ENCODE measurements around the gene PCMT1.
"Not testable (repeated sequence)": the region's sequence is repeated elsewhere in the genome, so short reads cannot be mapped to it uniquely, and the experiment has no call there.

PCMT1 gene

GRCh38 chr6:149749594-149750135, at the start of gene PCMT1:
Gene PCMT1, plus strand, starts transcription at chr6:149749741. Its CDS starts 161 bp downstream, at chr6:149749902.
- DNase-seq (ENCODE audit: low read depth in 2 of 3, low spot score in 2 of 3): peak; percentile 79 to 94 (median 80)

DNA sequence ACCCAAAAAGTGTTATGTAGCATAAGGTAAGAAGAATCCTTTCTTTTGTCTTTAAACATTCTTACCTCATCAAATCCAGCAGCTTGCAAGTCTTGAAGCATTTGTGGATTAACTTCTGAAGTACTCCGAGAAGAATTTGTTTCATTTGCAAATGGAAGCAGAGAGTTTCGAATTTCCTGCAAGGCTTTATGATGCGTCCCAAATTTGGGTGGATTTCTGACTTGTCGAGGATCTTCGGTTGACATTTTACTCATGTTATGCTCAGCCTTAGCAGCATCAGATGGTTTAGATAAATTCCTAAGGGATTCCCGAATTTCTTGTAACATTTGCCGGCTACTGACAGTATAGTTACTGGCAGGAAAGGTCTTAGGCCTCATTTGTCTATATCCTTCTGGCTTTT, 47.8 kb upstream of the PCMT1 start:
- DNase-seq (ENCODE audit: low read depth in 2 of 3, low spot score in 2 of 3): no peak

- DNase-seq (ENCODE audit: low read depth in 2 of 3, low spot score in 2 of 3): no peak
Measured at GRCh38 chr6:149711711-149712110, 37.8 kb upstream of the PCMT1 start.

DNA sequence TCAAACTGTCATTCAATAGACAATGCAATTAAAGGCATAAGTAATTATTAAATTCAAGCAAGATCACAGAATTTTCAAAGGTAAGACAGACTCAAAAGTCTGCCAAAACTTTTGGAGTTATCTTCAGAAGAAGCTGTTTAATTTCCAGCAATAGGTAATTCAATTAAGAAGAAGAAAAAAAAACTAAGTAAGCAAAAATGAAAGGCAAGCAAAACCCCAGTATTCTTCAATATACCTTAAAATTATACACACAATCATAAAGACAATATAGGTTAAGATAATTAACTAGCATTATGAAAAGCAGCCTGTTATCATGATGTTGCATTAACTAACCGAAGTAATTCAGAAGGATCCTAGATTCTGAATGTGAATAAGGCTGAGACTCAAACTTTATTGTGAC, 35.1 kb upstream of the PCMT1 start:
- DNase-seq (ENCODE audit: low read depth in 2 of 3, low spot score in 2 of 3): no peak

DNA sequence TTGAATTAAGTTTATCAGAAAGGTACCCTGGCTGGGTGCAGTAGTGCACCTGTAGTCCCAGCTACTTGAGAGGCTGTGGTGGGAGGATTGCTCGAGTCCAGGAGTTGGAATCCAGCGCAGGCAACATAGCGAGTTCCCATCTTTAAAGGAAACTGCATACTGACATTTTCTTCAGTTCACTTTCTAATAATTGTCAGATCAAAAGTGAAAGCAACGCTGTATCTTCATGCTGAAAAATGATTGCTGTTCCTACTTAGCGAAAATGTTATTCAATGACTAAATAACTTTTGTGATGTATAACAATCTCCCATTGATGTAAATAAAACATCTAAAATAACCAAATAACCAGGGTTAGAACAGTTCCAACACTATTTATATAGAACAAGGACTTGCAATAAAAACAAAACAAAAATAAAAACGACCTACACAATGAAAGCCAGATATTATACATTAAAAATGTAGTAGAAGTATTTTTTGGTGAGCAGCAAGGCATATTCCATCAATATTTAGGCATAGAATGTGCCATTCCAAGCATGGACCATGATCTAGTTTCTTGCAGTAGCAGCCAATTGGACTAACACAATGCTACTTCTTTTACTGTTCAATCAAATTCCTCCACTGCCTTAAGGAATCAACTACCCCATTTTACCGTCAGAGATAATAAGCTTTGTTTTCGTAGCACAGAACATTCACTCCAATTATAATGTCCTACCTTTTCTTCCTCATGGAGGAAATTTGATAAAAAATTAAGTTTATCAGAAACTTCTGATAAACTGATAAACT, 33.2 kb upstream of the PCMT1 start:
- DNase-seq (ENCODE audit: low read depth in 2 of 3, low spot score in 2 of 3): no peak

DNA sequence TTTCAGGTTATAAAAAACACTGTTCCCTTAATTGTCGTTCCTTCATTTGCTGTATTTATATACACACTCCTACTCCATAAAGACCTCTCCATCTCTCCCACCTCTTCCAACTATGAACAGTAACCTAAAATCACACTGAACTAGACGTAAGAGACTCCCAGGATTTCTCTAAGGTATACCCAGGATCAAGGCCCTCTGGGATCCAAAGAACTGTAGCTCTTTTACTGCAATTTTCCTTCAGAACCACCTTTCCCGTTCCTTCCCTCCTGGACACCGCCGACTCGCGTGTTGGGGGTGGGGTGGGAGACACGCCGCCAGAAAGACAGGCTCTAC, 32.3 kb upstream of the PCMT1 start:
- DNase-seq (ENCODE audit: low read depth in 2 of 3, low spot score in 2 of 3): no peak

GRCh38 chr6:149717588-149718458, 31.7 kb upstream of the PCMT1 start, which contains the start of gene LATS1:
Gene LATS1, minus strand, starts transcription at chr6:149718101. Its CDS starts 15,975 bp downstream, at chr6:149702126.
- DNase-seq (ENCODE audit: low read depth in 2 of 3, low spot score in 2 of 3): peak; percentile 87 to 94 (median 92)

DNA sequence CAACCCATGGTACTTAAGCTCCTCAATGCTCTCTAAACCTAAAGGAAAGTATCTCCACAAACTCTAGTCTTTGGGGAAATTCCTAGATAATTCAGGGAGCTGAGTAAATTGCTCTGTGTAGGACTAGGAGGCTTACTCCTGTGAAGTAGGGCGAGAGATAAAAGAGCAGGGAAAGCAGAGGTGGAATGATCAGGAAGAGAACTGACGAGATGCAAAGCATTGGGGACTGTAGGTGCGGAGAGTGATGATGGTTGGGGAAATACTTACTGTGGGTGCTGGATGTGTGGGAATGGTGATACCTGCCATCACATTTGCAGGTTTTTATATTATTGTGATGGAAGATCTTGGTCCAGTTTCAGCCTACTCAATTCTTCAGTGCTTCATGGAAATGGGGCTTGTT, 30.0 kb upstream of the PCMT1 start:
- no peak for DNase-seq (ENCODE audit: low read depth in 2 of 3, low spot score in 2 of 3)

DNA sequence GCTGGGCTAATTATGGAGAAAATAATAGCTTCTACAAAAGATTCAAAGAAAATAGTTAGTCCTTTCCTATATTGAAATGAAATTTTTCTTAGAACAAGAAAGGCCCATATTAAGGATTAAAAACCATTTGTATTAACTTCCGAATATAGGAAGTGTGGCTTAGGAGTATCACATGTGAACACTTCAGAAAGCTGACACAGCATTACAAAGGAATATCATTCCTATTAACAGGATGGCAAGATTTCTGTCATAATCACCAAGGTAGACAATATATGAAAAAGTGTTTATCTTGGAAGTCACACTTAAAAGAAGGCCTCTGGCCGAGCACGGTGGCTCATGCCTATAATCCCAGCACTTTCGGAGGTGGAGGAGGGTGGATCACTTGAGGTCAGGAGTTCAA, 26.3 kb upstream of the PCMT1 start:
- DNase-seq (ENCODE audit: low read depth in 2 of 3, low spot score in 2 of 3): no peak

DNA sequence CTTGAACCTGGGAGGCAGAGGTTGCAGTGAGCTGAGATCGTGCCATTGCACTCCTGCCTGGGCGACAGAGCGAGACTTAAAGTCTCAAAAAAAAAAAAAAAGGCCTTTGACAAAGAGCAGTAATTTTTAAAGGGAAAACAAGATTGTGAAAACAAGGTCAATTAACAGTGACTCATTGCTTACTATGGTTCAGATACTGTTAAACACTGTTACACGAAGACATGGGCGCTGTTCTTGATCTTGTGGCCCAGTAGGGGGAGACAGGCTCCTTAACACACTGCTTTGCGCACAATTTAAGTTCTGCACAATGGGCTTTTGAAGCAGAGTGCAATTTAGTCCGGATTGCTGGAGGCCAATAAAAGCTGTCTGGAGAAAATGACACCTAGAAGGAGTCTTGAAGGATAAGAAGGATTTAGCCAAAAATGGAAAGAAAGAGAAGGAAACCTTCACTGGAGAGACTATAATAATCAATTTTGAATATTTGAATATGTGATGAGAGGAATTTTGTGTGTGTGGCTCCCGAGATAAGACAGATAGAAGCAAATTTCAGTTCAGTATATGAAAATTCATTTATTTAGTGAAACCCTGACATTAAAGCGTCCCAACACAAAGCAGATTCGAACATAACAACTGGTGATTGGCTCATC, 25.6 kb upstream of the PCMT1 start:
- no peak for DNase-seq (ENCODE audit: low read depth in 2 of 3, low spot score in 2 of 3)

DNA sequence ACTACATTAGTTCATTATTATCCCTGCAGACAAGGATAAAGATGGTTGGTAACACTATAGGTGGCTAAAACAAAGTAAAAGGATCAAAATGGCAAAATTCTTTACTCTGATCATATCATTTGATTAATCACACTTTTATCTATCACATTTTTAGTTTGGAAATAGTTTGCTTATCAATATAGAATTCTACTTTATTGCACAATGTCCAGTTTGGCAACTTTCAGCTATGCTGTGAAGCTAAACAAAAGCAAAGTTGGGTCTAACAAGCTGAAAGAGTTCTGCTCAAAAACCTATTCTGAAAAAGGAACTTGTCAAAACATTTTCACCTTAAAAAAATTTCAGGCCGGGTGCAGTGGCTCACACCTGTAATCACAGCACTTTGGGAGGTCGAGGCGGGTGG, 23.8 kb upstream of the PCMT1 start:
- DNase-seq (ENCODE audit: low read depth in 2 of 3, low spot score in 2 of 3): no peak

- DNase-seq (ENCODE audit: low read depth in 2 of 3, low spot score in 2 of 3): no peak
Measured at GRCh38 chr6:149727793-149728498, 21.6 kb upstream of the PCMT1 start.

- no peak for DNase-seq (ENCODE audit: low read depth in 2 of 3, low spot score in 2 of 3)
Measured at GRCh38 chr6:149728499-149729234, 20.9 kb upstream of the PCMT1 start.

DNA sequence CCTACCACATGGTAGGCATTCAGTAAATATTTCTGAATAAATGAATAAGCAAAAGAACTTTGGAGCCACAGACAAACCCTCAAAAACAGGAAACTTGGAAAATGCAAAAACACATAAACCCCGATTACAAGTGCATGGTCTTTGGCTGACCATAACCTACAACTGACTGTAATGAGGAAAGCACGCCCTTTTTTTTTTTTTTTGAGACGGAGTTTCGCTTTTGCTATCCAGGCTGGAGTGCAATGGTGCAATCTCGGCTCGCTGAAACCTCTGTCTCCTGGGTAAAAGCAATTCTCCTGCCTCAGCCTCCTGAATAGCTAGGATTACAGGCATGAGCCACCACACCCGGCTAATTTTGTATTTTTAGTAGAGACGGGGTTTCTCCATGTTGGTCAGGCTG, 19.7 kb upstream of the PCMT1 start:
- DNase-seq (ENCODE audit: low read depth in 2 of 3, low spot score in 2 of 3): no peak

DNA sequence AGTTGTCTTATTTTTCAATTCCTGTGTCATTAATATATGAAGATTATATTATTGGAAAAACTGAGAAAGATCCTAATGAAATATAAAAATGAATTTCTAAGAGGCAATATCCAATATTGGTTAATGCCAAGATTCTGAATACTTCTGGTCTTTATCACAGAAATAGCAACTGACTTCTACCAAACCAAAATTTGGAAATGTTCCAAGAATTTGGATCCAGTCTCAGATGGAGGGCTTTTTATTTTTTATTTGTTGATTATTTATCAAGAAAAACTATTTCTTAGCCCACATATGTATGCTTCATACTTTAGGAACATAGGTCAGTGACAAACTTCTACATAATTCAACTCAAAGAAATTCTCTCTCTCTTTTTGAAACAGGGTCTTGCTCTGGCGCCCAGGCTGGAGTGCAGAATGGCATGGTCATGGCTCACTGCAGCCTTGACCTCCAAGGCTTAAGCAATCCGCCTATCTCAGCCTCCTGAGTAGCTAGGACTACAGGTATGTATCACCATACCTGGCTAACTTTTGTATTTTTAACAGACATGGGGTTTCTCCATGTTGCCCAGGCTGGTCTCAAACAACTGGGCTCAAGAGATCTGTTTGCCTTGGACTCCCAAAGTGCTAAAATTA, 16.3 kb upstream of the PCMT1 start:
- no peak for DNase-seq (ENCODE audit: low read depth in 2 of 3, low spot score in 2 of 3)

- DNase-seq (ENCODE audit: low read depth in 2 of 3, low spot score in 2 of 3): no peak
Measured at GRCh38 chr6:149734915-149735314, 14.6 kb upstream of the PCMT1 start.

DNA sequence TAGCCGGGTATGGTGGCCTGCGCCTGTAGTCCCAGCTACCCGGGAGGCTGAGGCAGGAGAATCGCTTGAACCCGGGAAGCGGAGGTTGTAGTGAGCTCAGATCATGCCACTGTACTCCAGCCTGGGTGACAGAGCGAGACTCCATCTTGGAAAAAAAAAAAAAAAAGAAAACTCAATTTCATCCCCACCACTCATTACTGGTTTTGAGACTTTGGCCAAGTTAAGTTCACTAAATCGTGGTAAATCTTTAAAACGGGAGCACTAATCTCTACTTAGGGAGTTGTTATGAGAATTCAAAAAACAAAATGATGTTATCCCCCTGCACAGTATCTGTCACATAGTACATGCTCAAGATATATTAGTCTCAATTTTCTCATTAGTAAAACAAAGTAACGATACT, 4.3 kb upstream of the PCMT1 start:
- DNase-seq (ENCODE audit: low read depth in 2 of 3, low spot score in 2 of 3): not testable (repeated sequence)

DNA sequence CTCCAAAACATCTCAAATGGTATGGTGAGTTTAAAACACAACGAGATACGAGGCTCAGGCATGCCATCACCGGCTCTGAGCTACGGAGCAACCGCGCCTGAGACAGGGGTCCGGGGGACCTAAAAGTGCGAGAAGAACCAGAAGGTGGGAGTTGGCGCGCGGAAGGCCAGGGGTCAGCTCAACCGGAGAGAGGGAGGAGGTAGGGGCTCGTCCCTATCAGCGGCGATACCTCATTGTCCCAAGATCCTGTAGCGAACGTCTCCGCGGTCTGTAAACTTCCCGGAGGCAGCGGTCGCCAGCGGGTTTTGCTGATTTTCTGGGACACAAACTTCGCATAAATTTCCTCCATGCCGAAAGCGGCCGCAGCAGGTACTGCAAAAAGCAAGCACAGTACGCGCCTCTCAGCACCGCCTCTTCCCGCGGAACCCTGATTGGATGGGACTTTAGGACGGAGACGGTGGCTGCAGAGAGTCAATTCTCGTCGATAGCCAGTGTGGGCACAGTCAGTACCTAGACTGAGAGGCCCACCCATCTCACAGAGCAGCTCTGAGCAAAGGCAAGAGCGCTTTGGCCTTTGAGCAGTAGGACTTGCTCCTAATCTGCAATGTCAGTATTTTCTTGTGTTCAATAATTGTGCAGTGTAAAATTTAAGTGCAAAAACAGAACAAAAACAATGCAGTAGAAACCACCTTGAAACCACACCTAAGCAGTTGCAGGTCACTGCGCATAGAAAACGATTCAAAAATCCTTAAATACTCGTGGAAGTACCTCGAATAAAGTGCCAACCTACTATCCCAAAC, 3.2 kb upstream of the PCMT1 start, which contains the start of gene NUP43:
TSS of gene NUP43 (minus strand) at position 383 of the 800 bp plus-strand sequence. CDS start at position 349, 34 bp downstream.
- peak; percentile 79 to 90 (median 83) for DNase-seq (ENCODE audit: low read depth in 2 of 3, low spot score in 2 of 3)

Measured in activated CD8-positive, alpha-beta memory T cell treated with anti-CD3 and anti-CD28 coated beads for 48 hours (primary cell).